Vagina (tissue), 2 donors: ENCODE data around the gene CEMIP.

Experiments
- POLR2A ChIP-seq, 2 donors: fragments of 450-650 bp; IDR thresholded peaks; one replicate each; pipeline ENCODE4 v1.6.1; 2017; ENCODE audit warnings: antibody characterized with exemption in 2 of 2, mild to moderate bottlenecking in 2 of 2, moderate library complexity in 2 of 2
- POLR2AphosphoS5 ChIP-seq, 2 donors: sonication (generic); formaldehyde crosslinking; IDR thresholded peaks; one replicate each; pipeline ENCODE4 v1.9.0; 2017; ENCODE audit warnings: antibody characterized with exemption in 2 of 2, mild to moderate bottlenecking in 2 of 2, low read depth in 1 of 2; ENCODE audit not compliant: insufficient read depth in 1 of 2
- TF ChIP-seq, protein P1 (sequence below), 3 experiments: fragments of 450-650 bp in 2 of 3; fragments of 200-600 bp in 1 of 3; sonication (generic) in 1 of 3; IDR thresholded peaks; one replicate each; pipeline ENCODE4 v1.5.1; 2017 to 2019; ENCODE audit warnings: antibody characterized with exemption in 3 of 3, mild to moderate bottlenecking in 2 of 3, moderate library complexity in 2 of 3

DNA sequence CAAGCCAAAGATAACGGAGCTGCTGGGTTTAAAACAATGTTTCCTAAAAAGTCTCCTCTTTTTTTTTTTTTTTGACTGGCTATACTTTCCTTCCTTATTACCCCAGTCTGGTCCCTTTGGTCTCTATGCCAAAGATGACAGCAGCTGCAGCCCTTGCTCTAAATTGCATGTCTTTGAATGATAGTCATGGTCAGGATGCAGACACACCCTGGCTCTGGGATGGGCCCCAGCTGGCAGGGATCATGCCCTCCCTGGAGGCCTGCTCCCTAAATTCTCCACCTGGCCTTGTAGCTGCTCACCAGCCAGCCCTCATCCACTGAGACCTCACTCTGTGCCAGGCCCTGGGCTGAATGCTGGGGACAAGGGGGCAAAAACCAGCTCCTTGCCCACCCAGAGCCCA lies 114.6 kb downstream of the CEMIP start:
- TF ChIP-seq, protein P1, sequence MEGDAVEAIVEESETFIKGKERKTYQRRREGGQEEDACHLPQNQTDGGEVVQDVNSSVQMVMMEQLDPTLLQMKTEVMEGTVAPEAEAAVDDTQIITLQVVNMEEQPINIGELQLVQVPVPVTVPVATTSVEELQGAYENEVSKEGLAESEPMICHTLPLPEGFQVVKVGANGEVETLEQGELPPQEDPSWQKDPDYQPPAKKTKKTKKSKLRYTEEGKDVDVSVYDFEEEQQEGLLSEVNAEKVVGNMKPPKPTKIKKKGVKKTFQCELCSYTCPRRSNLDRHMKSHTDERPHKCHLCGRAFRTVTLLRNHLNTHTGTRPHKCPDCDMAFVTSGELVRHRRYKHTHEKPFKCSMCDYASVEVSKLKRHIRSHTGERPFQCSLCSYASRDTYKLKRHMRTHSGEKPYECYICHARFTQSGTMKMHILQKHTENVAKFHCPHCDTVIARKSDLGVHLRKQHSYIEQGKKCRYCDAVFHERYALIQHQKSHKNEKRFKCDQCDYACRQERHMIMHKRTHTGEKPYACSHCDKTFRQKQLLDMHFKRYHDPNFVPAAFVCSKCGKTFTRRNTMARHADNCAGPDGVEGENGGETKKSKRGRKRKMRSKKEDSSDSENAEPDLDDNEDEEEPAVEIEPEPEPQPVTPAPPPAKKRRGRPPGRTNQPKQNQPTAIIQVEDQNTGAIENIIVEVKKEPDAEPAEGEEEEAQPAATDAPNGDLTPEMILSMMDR (IDR thresholded peaks at IDR 0.05): no peak
- TF ChIP-seq POLR2A (IDR thresholded peaks at IDR 0.05) (no peak), POLR2AphosphoS5 (IDR thresholded peaks at IDR 0.05; ENCODE audit: insufficient read depth in 1 of 2, low read depth in 1 of 2) (no peak)
